HTERT RPE-1 (cell line): ENCODE data around the gene IRF2.

Experiments
- in situ Hi-C: fragments of 300-500 bp; cut with MboI; formaldehyde crosslinking; loops from 4 replicates; pipeline ENCODE4 v1.14.3; 2020; ENCODE audit warnings: low sequenced_read_pairs

The IRF2 gene

GRCh38 chr4:184370711-184371389 lies 103.5 kb downstream of the IRF2 start:
- in situ Hi-C loops = no loop called here

- in situ Hi-C loops = no loop called here
Observed at GRCh38 chr4:184369871-184370270, 104.5 kb downstream of the IRF2 start.

DNA sequence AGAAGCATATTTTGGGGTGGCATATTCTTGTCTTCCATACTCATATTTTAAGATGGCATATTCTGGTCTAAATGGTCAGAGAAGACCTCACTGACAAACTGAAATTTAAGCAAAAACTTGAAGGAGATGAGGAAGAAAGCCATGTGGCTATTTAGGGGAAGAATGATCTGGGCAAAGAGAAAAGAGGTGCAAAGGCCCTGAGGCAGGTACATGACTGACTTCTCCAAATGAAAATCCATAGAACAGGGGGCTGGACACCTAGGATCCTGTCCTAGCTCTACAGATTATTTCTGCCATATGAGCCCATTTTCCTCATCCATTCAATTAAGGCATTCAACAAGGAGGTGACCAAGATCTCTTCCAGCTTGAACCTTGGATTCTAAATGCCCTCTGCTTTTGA lies 105.6 kb downstream of the IRF2 start:
- in situ Hi-C loops = no loop called here

GRCh38 chr4:184368290-184368689 lies 106.1 kb downstream of the IRF2 start:
- in situ Hi-C loops = no loop called here

- in situ Hi-C loops = no loop called here
Observed at GRCh38 chr4:184364100-184364921, 110.0 kb downstream of the IRF2 start.

GRCh38 chr4:184363258-184363657 lies 111.1 kb downstream of the IRF2 start:
- in situ Hi-C loops = no loop called here

GRCh38 chr4:184362396-184362795 lies 112.0 kb downstream of the IRF2 start:
- in situ Hi-C loops = no loop called here

- in situ Hi-C loops = no loop called here
Observed at GRCh38 chr4:184361443-184361842, 112.9 kb downstream of the IRF2 start.

DNA sequence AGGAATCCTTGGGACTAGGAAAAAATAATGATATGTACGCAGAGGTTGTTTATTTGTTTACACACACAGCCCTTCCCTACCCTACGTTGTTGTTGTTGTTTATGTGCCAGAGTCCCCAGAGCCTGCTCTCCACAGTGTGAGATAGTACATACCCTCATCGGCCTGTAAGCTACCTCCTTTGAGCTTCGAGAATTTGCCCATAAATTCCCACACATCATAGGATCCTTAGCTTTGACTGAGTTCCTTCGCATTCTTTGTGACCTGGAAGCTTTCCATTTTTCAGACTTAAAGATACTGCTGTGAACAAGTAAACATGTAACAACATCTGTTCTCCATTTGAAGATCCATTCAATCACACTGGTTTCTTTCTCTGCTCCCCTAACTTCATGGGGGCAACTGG lies 114.5 kb downstream of the IRF2 start:
- in situ Hi-C loops = no loop called here

GRCh38 chr4:184358521-184359232 lies 115.7 kb downstream of the IRF2 start:
- in situ Hi-C loops = no loop called here

- in situ Hi-C loops = no loop called here
Observed at GRCh38 chr4:184357772-184358171, 116.6 kb downstream of the IRF2 start.

- in situ Hi-C loops = no loop called here
Observed at GRCh38 chr4:184357165-184357564, 117.2 kb downstream of the IRF2 start.

DNA sequence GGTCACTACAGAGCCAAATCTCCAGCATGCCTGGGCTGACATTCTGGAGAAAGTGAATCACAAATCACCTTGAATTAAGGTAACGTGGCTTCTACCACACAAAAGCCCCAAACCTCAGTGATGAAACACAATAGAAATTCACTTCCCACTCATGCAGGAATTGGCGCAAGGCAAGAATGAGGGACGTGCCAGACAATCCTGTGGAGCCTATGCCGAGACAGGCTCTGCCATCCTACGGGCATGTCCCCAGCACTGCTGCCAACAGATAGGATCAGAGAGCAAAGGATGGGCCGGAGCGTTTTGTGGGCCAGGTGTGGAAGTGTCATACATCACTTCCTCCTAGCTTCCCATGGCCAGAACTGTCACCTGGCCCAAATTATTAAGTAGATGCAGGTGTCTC lies 118.0 kb downstream of the IRF2 start:
- in situ Hi-C loops = no loop called here

GRCh38 chr4:184355857-184356256 lies 118.5 kb downstream of the IRF2 start:
- in situ Hi-C loops = no loop called here

DNA sequence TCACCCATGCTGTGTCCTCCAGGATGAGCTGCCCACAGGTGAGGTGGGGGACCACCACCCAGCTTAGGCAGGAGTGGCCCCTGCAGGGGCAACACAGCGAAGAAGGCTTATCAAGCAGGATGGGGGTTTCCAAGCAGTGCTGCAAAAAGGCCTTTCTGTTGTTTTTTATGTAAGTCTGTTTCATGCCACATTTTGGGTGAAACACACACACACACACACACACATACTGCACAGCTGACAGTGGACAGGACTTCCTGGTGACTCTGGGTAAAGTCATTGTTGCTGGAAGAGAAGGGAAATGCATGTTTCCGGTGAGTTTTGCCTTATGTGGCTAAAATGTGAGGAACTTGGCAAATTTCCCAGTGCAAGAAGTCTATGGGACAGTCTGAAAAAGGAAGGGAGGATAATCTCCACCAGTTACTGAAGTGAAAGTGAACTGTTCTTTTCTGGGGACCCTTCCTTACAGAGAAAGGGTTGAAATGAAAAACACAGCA lies 119.2 kb downstream of the IRF2 start:
- in situ Hi-C loops = no loop called here

DNA sequence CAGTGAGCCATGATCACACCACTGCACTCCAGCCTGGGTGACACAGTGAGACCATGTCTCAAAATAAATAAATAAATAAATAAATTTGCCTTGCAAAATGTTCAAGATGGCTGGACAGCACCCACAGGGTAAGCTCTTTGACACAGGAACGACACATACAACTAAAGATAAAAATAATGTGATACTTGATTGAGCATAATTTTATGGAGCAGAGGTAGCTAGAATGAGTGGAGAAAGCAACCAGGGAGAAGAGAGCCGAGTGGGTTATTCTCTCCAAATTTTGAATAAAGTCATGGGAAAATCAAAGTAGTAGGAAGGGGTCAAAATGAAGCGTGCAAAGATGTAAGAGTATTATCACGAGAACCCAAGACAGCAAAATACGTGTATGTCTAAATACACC lies 121.5 kb downstream of the IRF2 start:
- in situ Hi-C loops = no loop called here

- in situ Hi-C loops = no loop called here
Observed at GRCh38 chr4:184351560-184352451, 122.5 kb downstream of the IRF2 start.

DNA sequence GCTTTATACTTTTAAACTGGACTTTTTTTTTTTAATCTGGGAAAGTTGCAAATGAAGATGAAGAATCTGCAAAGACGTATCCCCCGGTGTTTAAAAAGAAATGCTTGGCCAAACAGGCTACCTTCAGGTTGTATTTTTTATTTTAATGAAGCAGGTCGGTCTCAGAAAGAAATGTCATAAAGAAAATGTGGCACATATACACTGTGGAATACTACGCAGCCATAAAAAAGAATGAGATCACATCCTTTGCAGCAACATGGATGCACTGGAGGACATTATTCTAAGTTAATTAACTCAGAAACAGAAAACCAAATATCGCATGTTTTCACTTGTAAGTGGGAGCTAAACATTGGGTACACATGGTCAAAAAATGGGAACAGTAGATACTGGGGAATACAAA lies 123.4 kb downstream of the IRF2 start:
- in situ Hi-C loops = no loop called here

DNA sequence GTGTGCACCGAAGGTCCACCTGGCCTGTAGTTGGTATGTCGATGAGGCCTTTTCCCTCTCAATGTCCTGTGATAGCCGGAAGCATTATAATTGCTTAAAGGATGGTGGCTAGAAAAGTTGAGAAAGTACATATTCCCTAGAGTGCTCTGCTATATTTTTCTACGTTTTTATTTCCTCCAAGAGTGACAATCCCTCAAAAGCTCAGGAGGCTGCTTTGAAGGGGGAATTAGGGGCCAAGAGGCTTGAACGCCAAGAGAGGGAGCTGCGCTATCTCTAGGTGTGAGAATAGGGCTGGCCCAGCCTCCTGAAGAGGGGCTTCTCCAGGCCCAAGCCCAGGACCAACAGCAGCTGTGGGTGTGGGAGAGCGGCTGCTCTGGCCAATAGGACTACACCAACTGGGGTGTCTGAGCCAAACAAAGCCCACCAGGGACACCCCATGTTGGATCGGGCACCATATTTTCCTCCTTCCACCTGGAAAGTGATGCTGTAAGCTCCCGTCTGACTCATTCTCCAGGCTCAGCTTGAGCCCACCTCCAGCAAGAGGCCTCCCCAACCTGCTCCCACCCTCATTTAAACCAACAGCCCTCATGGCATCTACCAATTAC lies 124.0 kb downstream of the IRF2 start:
- in situ Hi-C loops = no loop called here
